Measurements from ENCODE around the gene DUSP22.

DUSP22 gene

DNA sequence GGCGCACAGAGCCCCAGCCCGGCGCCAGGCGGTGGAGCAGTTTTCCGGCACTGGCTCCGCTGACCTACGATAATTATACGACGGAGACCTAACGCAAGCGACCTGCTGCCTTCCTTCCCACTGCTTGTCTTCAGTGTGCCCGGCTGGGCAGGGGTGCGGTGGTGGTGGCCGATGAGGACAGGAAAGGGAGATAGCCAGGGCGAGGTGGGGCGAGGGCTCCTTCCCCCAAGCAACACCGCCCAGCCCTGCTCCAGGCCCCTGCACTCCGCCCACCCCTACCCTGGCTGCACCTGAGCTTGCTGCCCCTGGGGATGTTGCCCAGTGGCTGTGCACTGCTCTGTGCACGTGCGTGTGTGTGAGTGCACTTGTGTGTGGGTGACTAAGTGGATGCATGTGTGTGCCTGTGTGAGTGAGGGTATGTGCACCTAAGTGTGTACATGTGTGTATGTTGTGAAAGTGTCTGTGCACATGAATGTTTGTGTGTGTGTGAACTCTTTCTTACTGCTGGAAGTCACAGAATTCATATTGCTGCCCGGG, 56.6 kb downstream of the DUSP22 start:
- DNase-seq (ENCODE audit: extremely low read depth, low read depth): no peak
- H3K4me3 ChIP-seq (replicated peaks; ENCODE audit: low read depth, low read length): no peak overlapping the region
- TF ChIP-seq CTCF (IDR thresholded peaks at IDR 0.05; ENCODE audit: low read depth, low read length, missing control alignments): no peak

DNA sequence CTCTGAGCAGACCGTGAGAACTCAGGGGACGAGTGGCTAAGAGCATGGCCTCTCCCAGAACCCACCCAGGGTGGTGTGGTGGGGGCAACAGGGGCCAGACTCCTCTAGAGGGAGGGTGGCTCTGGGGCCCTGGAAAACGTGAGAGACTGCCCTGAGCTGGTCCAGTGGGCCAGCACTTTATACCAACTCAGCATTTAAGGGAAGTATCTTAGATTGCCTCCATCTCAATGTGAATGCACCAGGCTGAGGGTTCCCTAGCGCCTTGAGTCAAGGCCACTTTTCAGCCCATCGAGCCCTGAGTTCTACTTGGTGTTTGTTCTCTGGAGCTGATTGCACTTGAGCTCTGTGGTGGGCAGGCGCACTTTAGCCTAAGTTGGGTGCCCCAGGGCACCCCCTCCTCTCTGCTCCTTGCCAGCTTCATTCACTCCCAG, 57.2 kb downstream of the DUSP22 start:
- DNase-seq (ENCODE audit: extremely low read depth, low read depth): no peak
- H3K4me3 ChIP-seq (replicated peaks; ENCODE audit: low read depth, low read length): no peak overlapping the region
- no peak for TF ChIP-seq CTCF (IDR thresholded peaks at IDR 0.05; ENCODE audit: low read depth, low read length, missing control alignments)

DNA sequence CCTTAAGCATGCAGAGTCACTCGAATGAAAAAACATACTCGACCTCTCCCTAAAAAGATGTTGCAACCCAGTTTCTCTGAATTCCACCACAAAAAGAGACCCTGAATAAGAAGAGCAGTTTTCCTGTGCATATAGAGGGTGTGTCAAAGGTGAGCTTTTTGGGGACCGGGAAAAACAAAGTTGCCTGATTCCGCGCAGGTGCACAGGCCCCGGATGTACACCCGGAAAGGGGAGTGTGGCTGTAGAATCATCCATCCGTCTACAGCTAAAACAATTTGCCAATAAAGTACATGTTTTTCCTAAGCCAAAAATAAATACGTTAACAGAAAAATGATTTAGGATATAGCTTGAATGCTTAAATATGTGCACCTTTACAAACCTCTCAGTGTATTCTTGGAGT, 58.1 kb downstream of the DUSP22 start:
- TF ChIP-seq CTCF (IDR thresholded peaks at IDR 0.05; ENCODE audit: low read depth, low read length, missing control alignments): no peak
- H3K4me3 ChIP-seq (replicated peaks; ENCODE audit: low read depth, low read length): no peak overlapping the region
- DNase-seq (ENCODE audit: extremely low read depth, low read depth): no peak

- DNase-seq (ENCODE audit: extremely low read depth, low read depth): no peak
- no peak for TF ChIP-seq CTCF (IDR thresholded peaks at IDR 0.05; ENCODE audit: low read depth, low read length, missing control alignments)
Measured at GRCh38 chr6:351011-351866, 59.0 kb downstream of the DUSP22 start.

DNA sequence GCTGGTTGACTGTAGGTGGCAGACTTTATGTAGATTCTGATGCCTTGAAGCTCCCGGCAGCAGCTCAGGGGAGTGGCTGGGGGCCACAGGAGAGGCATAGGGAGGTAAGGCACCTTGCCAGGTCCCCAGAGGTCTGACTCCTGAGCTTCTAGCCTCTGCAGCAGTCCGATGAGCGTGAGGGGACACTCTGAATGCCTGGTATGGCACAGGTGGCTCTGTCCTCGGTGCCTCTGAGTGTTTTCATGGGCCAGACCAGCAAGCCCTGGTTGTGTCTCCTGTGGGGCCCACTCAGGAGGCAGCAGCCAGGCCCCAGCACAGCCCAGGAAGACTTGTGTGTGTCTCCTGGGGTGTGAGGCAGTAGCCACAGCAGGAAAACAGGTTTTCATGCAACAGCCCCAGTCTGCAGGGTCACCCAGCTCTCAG, 59.6 kb downstream of the DUSP22 start:
- no peak for DNase-seq (ENCODE audit: extremely low read depth, low read depth)
- no peak for TF ChIP-seq CTCF (IDR thresholded peaks at IDR 0.05; ENCODE audit: low read depth, low read length, missing control alignments)
- no peak overlapping the region for H3K4me3 ChIP-seq (replicated peaks; ENCODE audit: low read depth, low read length)

More at GRCh38 chr6:351011-351866, 59.0 kb downstream of the DUSP22 start:
- no peak overlapping the region for H3K4me3 ChIP-seq (replicated peaks; ENCODE audit: low read depth, low read length)

GRCh38 chr6:352474-352873, 60.2 kb downstream of the DUSP22 start:
- no peak for DNase-seq (ENCODE audit: extremely low read depth, low read depth)
- H3K4me3 ChIP-seq (replicated peaks; ENCODE audit: low read depth, low read length): no peak overlapping the region
- no peak for TF ChIP-seq CTCF (IDR thresholded peaks at IDR 0.05; ENCODE audit: low read depth, low read length, missing control alignments)

Data from HFF-Myc (cell line).